Uterus (tissue), 2 donors: ENCODE results near the gene SLC2A9.

ENCODE experiments used
- POLR2A ChIP-seq, 2 donors: fragments of 450-650 bp; IDR thresholded peaks; one replicate each; pipeline ENCODE4 v1.6.1; 2016; ENCODE audit warnings: antibody characterized with exemption in 2 of 2, mild to moderate bottlenecking in 1 of 2, moderate library complexity in 1 of 2
- TF ChIP-seq, protein P1 (sequence below), 4 experiments: fragments of 200-600 bp in 2 of 4; fragments of 450-650 bp in 2 of 4; sonication (generic) in 2 of 4; IDR thresholded peaks; one replicate each; pipeline ENCODE4 v1.5.1; 2016 to 2019; ENCODE audit warnings: antibody characterized with exemption in 4 of 4, mild to moderate bottlenecking in 2 of 4, moderate library complexity in 1 of 4

DNA sequence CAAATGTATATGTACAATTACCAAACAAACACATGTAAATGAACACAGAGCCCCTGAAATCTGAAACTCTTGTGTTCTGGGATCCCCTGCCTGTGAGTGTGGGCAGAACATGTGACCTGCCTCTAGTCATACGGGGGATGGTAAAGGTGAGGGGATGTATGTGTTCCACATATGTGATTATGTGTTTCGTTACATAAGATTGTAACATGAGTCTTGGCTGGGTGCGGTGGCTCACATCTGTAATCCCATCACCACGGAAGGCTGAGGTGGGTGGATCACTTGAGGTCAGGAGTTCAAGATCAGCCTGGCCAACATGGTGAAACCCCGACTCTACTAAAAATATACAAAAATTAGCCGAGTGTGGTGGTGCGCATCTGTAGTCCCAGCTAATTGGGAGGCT lies 37.1 kb upstream of the SLC2A9 start:
- TF ChIP-seq POLR2A (IDR thresholded peaks at IDR 0.05), result no peak
- TF ChIP-seq, protein P1, sequence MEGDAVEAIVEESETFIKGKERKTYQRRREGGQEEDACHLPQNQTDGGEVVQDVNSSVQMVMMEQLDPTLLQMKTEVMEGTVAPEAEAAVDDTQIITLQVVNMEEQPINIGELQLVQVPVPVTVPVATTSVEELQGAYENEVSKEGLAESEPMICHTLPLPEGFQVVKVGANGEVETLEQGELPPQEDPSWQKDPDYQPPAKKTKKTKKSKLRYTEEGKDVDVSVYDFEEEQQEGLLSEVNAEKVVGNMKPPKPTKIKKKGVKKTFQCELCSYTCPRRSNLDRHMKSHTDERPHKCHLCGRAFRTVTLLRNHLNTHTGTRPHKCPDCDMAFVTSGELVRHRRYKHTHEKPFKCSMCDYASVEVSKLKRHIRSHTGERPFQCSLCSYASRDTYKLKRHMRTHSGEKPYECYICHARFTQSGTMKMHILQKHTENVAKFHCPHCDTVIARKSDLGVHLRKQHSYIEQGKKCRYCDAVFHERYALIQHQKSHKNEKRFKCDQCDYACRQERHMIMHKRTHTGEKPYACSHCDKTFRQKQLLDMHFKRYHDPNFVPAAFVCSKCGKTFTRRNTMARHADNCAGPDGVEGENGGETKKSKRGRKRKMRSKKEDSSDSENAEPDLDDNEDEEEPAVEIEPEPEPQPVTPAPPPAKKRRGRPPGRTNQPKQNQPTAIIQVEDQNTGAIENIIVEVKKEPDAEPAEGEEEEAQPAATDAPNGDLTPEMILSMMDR (IDR thresholded peaks at IDR 0.05), result no peak
